Transverse colon (tissue), 4 donors: ENCODE measurements around the gene TLR10. TPM values are rescaled to one million over a fixed set of nuclear protein-coding genes. Genes with fewer than 3 reads are reported as not detected.
"Not testable (repeated sequence)": the region's sequence is repeated elsewhere in the genome, so short reads cannot be mapped to it uniquely, and the experiment has no call there.

Experiments
- DNase-seq: peaks from one replicate; pipeline ENCODE4 v3.0.0-alpha.2; 2019
- H3K27ac ChIP-seq, 4 donors: fragments of 200-600 bp; sonication (generic); 2 replicates each; pipeline ENCODE4 v1.5.1; 2016 to 2018; ENCODE audit warnings: inconsistent platforms in 4 of 4
- H3K27me3 ChIP-seq: fragments of 200-600 bp; sonication (generic); 2 replicates; pipeline ENCODE4 v1.5.1; 2017; ENCODE audit warnings: inconsistent platforms
- H3K36me3 ChIP-seq, 4 donors: fragments of 200-600 bp; sonication (generic); 2 replicates each; pipeline ENCODE4 v1.5.1; 2017 to 2019; ENCODE audit warnings: inconsistent platforms in 4 of 4
- H3K4me1 ChIP-seq, 4 donors: fragments of 200-600 bp; sonication (generic); 2 replicates each; pipeline ENCODE4 v1.5.1; 2017 to 2020; ENCODE audit warnings: inconsistent platforms in 4 of 4
- H3K4me3 ChIP-seq, 4 donors: fragments of 200-600 bp; sonication (generic); 1 replicate in 1 of 4; 2 replicates in 3 of 4; pipeline versions ENCODE4 v1.5.1 to v1.6.1; 2017 to 2019; ENCODE audit warnings: inconsistent platforms in 4 of 4
- H3K9me3 ChIP-seq, 2 donors: fragments of 200-600 bp; sonication (generic); 2 replicates each; pipeline ENCODE4 v1.5.1; 2017 to 2019; ENCODE audit warnings: inconsistent platforms in 2 of 2
- EP300 ChIP-seq: sonication (generic); formaldehyde crosslinking; IDR thresholded peaks from one replicate; pipeline ENCODE4 v1.6.1; 2017; ENCODE audit warnings: antibody characterized with exemption, low read depth
- POLR2A ChIP-seq: fragments of 450-650 bp; IDR thresholded peaks from one replicate; pipeline ENCODE4 v1.6.1; 2016; ENCODE audit warnings: antibody characterized with exemption, mild to moderate bottlenecking, moderate library complexity
- POLR2AphosphoS5 ChIP-seq, 3 donors: sonication (generic); formaldehyde crosslinking; IDR thresholded peaks; one replicate each; pipeline ENCODE4 v1.6.1; 2016; ENCODE audit warnings: antibody characterized with exemption in 3 of 3
- WGBS, 2 donors: methylation state at CpG; one replicate each; pipeline ENCODE4 v1.1.5; 2018; ENCODE audit warnings: low coverage in 1 of 2; 5-methylcytosine and 5-hydroxymethylcytosine counted together
- in situ Hi-C, 4 donors: fragments of 200-750 bp; cut with MboI; loops; one replicate each; pipeline versions ENCODE4 v1.15.0 to v1.15.1; 2017; ENCODE audit warnings: low sequenced_read_pairs in 3 of 4, low pct_ligation_motif_present in 1 of 4, low pct_unique_long_range_greater_than_20kb in 1 of 4
- intact Hi-C: fragments of 100-400 bp; cut with DNase I; formaldehyde crosslinking; loops from one replicate; pipeline ENCODE4 v1.15.1; 2023; ENCODE audit warnings: low total_unique reads
- total RNA-seq, 4 donors: library from RNA; depleted of rRNA; stranded (reverse); fragments of >200 nt; gene quantifications; one replicate each; pipeline ENCODE4 v1.1.0, GENCODE V29; 2016
- TF ChIP-seq, protein P1 (sequence below), 5 experiments: fragments of 200-600 bp in 3 of 5; fragments of 450-650 bp in 2 of 5; sonication (generic) in 3 of 5; IDR thresholded peaks; 1 replicate in 2 of 5; 2 replicates in 3 of 5; pipeline ENCODE4 v1.5.1; 2016 to 2017; ENCODE audit warnings: antibody characterized with exemption in 5 of 5, inconsistent platforms in 3 of 5, mild to moderate bottlenecking in 2 of 5, moderate library complexity in 1 of 5

Gene TLR10
- total RNA-seq, 4 donors from 2014 or later, result 4.6 TPM; not detected in 3

DNA sequence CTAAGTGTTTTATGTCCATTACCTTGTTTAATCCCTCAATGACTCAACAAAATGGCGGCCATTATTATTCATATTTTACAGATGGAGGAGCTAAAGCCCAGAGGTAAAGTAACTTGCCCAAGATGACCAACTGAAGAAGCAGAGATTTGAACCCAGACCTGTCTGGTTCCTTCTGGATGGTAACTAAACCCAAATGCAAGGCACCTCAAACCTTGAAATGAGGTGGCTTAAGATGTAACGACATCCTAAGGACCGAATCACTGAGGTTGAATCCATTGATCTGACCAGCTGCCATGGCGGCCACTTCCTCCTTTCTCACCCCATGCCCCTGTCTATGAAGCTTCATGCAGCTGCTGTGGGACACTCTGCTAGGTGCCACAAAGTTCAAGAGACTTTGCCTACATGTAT lies 932 bp downstream of the TLR10 start:
- peaks cover 0 to 3% (median 0%) of the 10 kb centered on the region in 4 donors for H3K4me1 ChIP-seq
- H3K4me3 ChIP-seq, result no peak overlapping the region
- no peaks in the 10 kb centered on the region for H3K27me3 ChIP-seq
- WGBS, 2 donors, result 70 to 100% methylated on average over 1 to 4 of the region's 4 CpGs
- DNase-seq, result no peak
- in situ Hi-C loops (loop anchor here in 1 of 4 donors (25.0 kb wide), 1 partner anchor 355 kb away; no protein-coding TSS in a partner anchor), intact Hi-C loops (loop anchor here (2.0 kb wide), 1 partner anchor 21 kb away; no protein-coding TSS in a partner anchor)
- H3K36me3 ChIP-seq, result no peaks in the 10 kb centered on the region
- TF ChIP-seq EP300 (no peak), POLR2AphosphoS5 (IDR thresholded peaks at IDR 0.05) (no peak), POLR2A (no peak)
- TF ChIP-seq, protein P1, sequence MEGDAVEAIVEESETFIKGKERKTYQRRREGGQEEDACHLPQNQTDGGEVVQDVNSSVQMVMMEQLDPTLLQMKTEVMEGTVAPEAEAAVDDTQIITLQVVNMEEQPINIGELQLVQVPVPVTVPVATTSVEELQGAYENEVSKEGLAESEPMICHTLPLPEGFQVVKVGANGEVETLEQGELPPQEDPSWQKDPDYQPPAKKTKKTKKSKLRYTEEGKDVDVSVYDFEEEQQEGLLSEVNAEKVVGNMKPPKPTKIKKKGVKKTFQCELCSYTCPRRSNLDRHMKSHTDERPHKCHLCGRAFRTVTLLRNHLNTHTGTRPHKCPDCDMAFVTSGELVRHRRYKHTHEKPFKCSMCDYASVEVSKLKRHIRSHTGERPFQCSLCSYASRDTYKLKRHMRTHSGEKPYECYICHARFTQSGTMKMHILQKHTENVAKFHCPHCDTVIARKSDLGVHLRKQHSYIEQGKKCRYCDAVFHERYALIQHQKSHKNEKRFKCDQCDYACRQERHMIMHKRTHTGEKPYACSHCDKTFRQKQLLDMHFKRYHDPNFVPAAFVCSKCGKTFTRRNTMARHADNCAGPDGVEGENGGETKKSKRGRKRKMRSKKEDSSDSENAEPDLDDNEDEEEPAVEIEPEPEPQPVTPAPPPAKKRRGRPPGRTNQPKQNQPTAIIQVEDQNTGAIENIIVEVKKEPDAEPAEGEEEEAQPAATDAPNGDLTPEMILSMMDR (IDR thresholded peaks at IDR 0.05), result no peak
- no peaks in the 10 kb centered on the region for H3K9me3 ChIP-seq
- no peak overlapping the region for H3K27ac ChIP-seq

DNA sequence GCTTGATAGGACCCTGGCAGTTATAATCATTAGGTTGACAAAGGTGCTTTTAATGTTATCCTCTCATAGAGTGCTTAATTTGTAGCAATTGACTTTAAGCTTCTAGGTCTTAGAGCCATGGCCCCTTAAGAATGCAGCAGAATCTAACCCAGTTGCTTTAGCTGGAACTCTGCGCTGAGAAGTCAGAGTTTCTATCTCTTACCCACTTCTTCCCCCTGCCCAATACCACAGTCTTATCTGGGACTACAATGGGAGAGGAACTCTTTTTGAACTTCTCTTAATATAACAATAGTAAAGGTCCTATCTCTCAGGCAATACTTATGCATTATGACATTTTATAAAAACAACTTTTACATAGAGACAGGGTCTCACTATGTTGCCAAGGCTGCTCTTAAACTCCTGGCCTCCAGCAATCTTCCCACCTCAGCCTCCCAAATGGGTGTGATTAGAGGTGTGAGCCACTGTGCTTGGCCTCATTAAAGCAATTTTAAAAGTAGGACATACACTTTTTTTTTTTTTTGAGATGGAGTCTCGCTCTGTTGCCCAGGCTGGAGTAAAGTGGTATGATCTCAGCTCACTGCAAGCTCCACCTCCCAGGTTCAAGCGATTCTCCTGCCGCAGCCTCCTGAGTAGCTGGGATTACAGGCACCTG lies 1.8 kb downstream of the TLR10 start:
- no peaks in the 10 kb centered on the region for H3K9me3 ChIP-seq
- WGBS, 2 donors, result 84 to 87% methylated on average over 4 of the region's 4 CpGs
- H3K4me3 ChIP-seq, result no peak overlapping the region
- peaks cover 0 to 3% (median 0%) of the 10 kb centered on the region in 4 donors for H3K4me1 ChIP-seq
- DNase-seq, result no peak
- in situ Hi-C loops (loop anchor here in 1 of 4 donors (25.0 kb wide), 1 partner anchor 356 kb away; no protein-coding TSS in a partner anchor), intact Hi-C loops (no loop called here)
- no peaks in the 10 kb centered on the region for H3K36me3 ChIP-seq
- no peaks in the 10 kb centered on the region for H3K27me3 ChIP-seq
- no peak overlapping the region for H3K27ac ChIP-seq
- TF ChIP-seq EP300 (no peak), POLR2A (no peak)

DNA sequence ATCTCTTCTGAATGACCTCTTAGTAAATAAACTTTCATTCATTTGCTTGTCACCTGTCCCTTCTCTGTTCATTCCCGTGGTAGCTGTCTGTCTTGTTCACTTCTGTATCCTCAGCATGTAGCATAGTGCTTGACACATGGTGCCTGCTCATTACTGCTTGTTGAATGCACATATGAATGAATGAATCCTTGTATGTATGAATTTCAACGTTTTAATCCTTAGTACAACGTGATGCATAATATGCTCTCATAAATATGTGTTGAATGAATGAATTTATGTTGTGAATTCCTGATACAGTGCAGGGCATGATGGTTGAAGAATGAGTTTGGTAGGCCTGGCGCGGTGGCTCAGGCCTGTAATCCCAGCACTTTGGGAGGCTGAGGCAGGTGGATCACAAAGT lies 3.0 kb downstream of the TLR10 start:
- H3K4me1 ChIP-seq, result peaks cover 0 to 3% (median 0%) of the 10 kb centered on the region in 4 donors
- no peak for DNase-seq
- intact Hi-C loops, result no loop called here
- TF ChIP-seq POLR2A (no peak), POLR2AphosphoS5 (IDR thresholded peaks at IDR 0.05) (no peak), EP300 (no peak)
- TF ChIP-seq, protein P1 (IDR thresholded peaks at IDR 0.05), result no peak
- no peak overlapping the region for H3K4me3 ChIP-seq
- H3K27me3 ChIP-seq, result no peaks in the 10 kb centered on the region
- in situ Hi-C loops, result loop anchor here in 1 of 4 donors (25.0 kb wide), 1 partner anchor 358 kb away; no protein-coding TSS in a partner anchor
- H3K27ac ChIP-seq, result no peak overlapping the region
- H3K36me3 ChIP-seq, result no peaks in the 10 kb centered on the region
- 66 to 78% methylated on average over 2 to 5 of the region's 5 CpGs for WGBS, 2 donors
- no peaks in the 10 kb centered on the region for H3K9me3 ChIP-seq

DNA sequence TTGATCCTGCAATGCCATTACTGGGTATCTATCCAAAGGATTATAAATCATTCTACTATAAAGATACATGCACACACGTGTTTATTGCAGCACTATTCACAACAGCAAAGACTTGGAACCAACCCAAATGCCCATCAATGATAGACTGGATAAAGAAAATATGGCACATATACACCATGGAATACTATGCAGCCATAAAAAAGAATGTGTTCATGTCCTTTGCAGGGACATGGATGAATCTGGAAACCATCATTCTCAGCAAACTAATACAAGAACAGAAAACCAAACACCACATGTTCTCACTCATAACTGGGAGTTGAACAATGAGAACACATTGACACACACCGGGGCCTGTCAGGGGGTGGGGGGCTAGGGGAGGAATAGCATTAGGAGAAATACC lies 4.9 kb downstream of the TLR10 start:
- H3K4me3 ChIP-seq, DNase-seq, intact Hi-C loops, H3K4me1 ChIP-seq, H3K27ac ChIP-seq, H3K9me3 ChIP-seq, H3K36me3 ChIP-seq, H3K27me3 ChIP-seq: not testable (repeated sequence)
- 70 to 74% methylated on average over 2 of the region's 2 CpGs for WGBS, 2 donors
- in situ Hi-C loops, result loop anchor here in 1 of 4 donors (25.0 kb wide), 1 partner anchor 359 kb away; no protein-coding TSS in a partner anchor

DNA sequence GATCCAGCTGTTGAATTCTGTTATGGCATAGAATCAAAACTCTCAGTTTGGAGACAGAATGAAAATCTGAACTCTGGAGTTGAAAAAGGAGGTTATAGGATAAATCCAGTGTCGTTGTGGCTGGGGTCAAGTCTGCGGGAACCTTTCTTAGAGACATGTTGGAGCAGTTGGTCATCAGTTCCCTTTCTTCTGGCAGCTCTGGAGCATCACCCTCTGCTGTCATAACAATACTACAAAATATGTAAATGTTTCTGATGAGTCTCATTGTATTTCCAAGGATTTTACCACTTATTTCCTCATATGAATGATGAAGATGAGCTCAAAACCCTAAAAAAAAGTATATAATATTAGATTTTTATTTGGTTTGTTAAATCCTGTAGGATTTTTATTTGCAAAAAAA lies 7.5 kb downstream of the TLR10 start:
- no peaks in the 10 kb centered on the region for H3K27me3 ChIP-seq
- DNase-seq, result no peak
- TF ChIP-seq, protein P1 (IDR thresholded peaks at IDR 0.05), result no peak
- no peak for TF ChIP-seq POLR2A
- TF ChIP-seq EP300, result no peak
- no peak for TF ChIP-seq POLR2AphosphoS5 (IDR thresholded peaks at IDR 0.05)
- in situ Hi-C loops, result loop anchor here in 1 of 4 donors (25.0 kb wide), 1 partner anchor 362 kb away; no protein-coding TSS in a partner anchor
- H3K4me3 ChIP-seq, result no peak overlapping the region
- intact Hi-C loops, result no loop called here
- H3K9me3 ChIP-seq, result no peaks in the 10 kb centered on the region
- no peak overlapping the region for H3K27ac ChIP-seq
- 82 to 86% methylated on average over 2 of the region's 2 CpGs for WGBS, 2 donors
- no peaks in the 10 kb centered on the region for H3K36me3 ChIP-seq
- no peaks in the 10 kb centered on the region for H3K4me1 ChIP-seq
